SW 1271 (cell line): Measurements from ENCODE around the gene PGR.

Experiments
- DNase-seq, 2 experiments: peaks; one replicate each; lab custom pipeline; 2025; lab: John Stamatoyannopoulos, UW

The PGR gene

GRCh38 chr11:101129203-101129943 lies at the start of gene PGR:
Gene PGR, minus strand, starts transcription at chr11:101129813. Its CDS starts 743 bp downstream, at chr11:101129070.
- DNase-seq = no peak

GRCh38 chr11:101176381-101176780 lies 46.8 kb upstream of the PGR start:
- no peak for DNase-seq

GRCh38 chr11:101169944-101170343 lies 40.3 kb upstream of the PGR start:
- DNase-seq = no peak

GRCh38 chr11:101166038-101166437 lies 36.4 kb upstream of the PGR start:
- DNase-seq = no peak

GRCh38 chr11:101158119-101158518 lies 28.5 kb upstream of the PGR start:
- DNase-seq = no peak

GRCh38 chr11:101138245-101138930 lies 8.8 kb upstream of the PGR start:
- DNase-seq = no peak

GRCh38 chr11:101133190-101133589 lies 3.6 kb upstream of the PGR start:
- DNase-seq = no peak

- no peak for DNase-seq
Observed at GRCh38 chr11:101128571-101129202, 926 bp downstream of the PGR start.

- no peak for DNase-seq
Observed at GRCh38 chr11:101127699-101128570, 1.7 kb downstream of the PGR start.

GRCh38 chr11:101127197-101127698 lies 2.4 kb downstream of the PGR start:
- no peak for DNase-seq

GRCh38 chr11:101126551-101127196 lies 2.9 kb downstream of the PGR start:
- no peak for DNase-seq

- DNase-seq = no peak
Observed at GRCh38 chr11:101115671-101116160, 13.9 kb downstream of the PGR start.

- no peak for DNase-seq
Observed at GRCh38 chr11:101113540-101113939, 16.1 kb downstream of the PGR start.

- DNase-seq = no peak
Observed at GRCh38 chr11:101104716-101105115, 24.9 kb downstream of the PGR start.

GRCh38 chr11:101103433-101103832 lies 26.2 kb downstream of the PGR start:
- DNase-seq = no peak

GRCh38 chr11:101100601-101101000 lies 29.0 kb downstream of the PGR start:
- DNase-seq = no peak

GRCh38 chr11:101096036-101096704 lies 33.4 kb downstream of the PGR start:
- DNase-seq = no peak

- DNase-seq = no peak
Observed at GRCh38 chr11:101091781-101092180, 37.8 kb downstream of the PGR start.

GRCh38 chr11:101090679-101091270 lies 38.8 kb downstream of the PGR start:
- DNase-seq = no peak

- DNase-seq = no peak
Observed at GRCh38 chr11:101083335-101083734, 46.3 kb downstream of the PGR start.
